T-helper 2 cell treated with Interferon-gamma antibody and Interleukin-4, amounts not matched to agents 5 μg/mL and 100 μg/mL, for 36 hours (primary cell): ENCODE measurements around the gene ANKRD61.
A peak's percentile ranks its signal among the peaks of the same experiment; 100 is the strongest.
"Not testable (repeated sequence)": the region's sequence is repeated elsewhere in the genome, so short reads cannot be mapped to it uniquely, and the experiment has no call there.

ENCODE experiments used
- DNase-seq: peaks from one replicate; pipeline ENCODE4 v3.0.0; 2021; ENCODE audit warnings: low spot score
- H3K27ac Mint-ChIP-seq: one replicate; pipeline ENCODE4 v1.8.0; 2021; ENCODE audit warnings: mild to moderate bottlenecking, mixed read lengths
- H3K27me3 Mint-ChIP-seq: one replicate; pipeline ENCODE4 v1.8.0; 2021; ENCODE audit warnings: low read depth, mixed read lengths
- H3K36me3 Mint-ChIP-seq: one replicate; pipeline ENCODE4 v1.8.0; 2021; ENCODE audit warnings: low read depth, mixed read lengths
- H3K4me1 Mint-ChIP-seq: one replicate; pipeline ENCODE4 v1.8.0; 2021; ENCODE audit warnings: low read depth, mixed read lengths
- H3K4me3 Mint-ChIP-seq: one replicate; pipeline ENCODE4 v1.8.0; 2022; ENCODE audit warnings: mild to moderate bottlenecking, moderate library complexity, mixed read lengths
- H3K9me3 Mint-ChIP-seq: one replicate; pipeline ENCODE4 v1.8.0; 2021; ENCODE audit warnings: mixed read lengths

Gene ANKRD61

DNA sequence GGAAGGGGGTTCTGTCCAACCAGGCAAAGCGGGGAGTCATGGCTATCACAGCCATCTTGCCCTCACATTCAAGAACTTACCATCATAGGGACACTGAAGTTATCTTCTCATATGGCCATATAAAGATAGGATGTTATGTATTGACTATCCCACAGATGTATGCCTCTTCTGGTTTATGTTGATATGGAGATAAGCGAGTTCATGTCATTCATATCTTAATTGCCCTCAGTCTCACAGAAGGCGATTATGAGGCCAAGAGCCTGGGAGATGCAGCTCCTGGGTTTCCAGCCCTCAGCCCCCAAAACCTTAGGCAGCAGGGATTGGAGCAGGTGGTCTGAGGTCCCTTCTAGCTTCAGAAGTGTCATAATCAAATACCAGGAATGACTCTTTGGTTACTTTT lies 8.5 kb upstream of the ANKRD61 start:
- no peak for DNase-seq
- H3K4me1 Mint-ChIP-seq: peaks cover 14% of the 10 kb centered on the region
- H3K36me3 Mint-ChIP-seq: peaks cover 69% of the 10 kb centered on the region
- H3K4me3 Mint-ChIP-seq: no peak overlapping the region
- no peak overlapping the region for H3K27ac Mint-ChIP-seq
- H3K27me3 Mint-ChIP-seq: no peaks in the 10 kb centered on the region
- H3K9me3 Mint-ChIP-seq: no peaks in the 10 kb centered on the region

DNA sequence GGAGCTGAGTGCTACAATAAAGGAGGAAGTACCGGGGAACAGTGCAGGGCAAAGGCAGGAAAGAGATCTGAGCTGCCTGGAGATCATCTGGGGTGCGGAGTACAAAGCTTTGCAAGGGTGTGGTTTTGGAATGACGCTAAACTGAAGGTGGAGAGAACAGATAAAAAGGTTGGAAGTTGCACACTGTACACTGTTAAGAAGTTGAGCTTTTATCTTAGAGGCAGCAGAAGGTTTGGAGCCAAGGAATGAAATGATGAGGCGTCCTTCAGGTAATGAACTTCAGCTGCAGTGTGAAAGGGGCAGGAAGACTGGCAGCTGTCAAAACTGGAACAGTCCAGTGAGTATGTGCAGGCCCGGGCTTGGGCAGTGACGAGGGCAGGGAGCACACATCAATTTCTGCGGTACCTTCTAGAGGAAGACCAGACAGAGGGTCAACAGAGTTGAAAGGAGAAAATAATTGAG lies 7.2 kb upstream of the ANKRD61 start:
- no peak for DNase-seq
- Mint-ChIP-seq H3K27me3 (no peaks in the 10 kb centered on the region), H3K4me3 (no peak overlapping the region), H3K9me3 (no peaks in the 10 kb centered on the region), H3K4me1 (peaks cover 14% of the 10 kb centered on the region), H3K36me3 (peaks cover 76% of the 10 kb centered on the region), H3K27ac (no peak overlapping the region)

DNA sequence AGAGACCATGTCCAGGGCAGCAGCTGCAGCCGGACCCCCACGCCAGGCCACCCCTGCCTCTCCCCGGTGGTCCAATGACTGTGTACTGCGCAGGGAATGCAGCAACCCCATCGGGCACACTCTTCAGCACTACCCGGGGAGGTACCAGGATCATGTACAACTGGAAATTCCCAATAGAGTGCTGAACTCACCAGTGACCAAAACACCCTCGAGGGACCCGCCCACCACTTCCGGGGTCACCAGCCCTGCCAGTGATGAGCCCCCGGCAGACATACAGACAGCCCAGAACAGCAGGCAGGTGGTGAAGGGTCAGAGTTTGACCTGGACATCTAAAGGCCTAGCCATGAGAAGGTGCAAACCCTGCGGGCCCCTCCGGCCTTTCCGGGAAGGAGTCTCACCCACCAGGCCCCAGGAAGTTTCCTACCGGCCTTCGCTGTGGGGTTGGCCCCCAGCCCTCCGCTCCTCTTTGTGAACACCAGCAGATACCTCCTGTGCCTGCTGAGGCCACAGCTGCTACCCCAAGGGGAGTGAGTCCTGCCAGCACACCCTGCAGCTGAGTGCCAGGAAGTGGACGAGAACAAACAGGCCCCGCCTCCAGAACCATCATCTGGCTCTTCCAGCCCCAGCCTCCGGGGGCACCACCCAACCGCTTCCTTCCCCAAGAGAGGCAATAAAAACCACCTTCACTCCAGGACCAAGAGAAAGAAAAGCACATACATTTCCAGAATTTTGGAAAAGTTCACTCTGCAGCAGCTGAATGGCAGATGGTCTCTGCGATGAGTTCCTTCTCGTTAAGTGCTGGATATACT lies 5.0 kb upstream of the ANKRD61 start:
- H3K27ac Mint-ChIP-seq: peak overlapping the region; percentile 88
- peak; percentile 52 for DNase-seq
- H3K4me1 Mint-ChIP-seq: peaks cover 14% of the 10 kb centered on the region
- H3K27me3 Mint-ChIP-seq: no peaks in the 10 kb centered on the region
- peak overlapping the region; percentile 76 for H3K4me3 Mint-ChIP-seq
- H3K36me3 Mint-ChIP-seq: peaks cover 65% of the 10 kb centered on the region
- H3K9me3 Mint-ChIP-seq: no peaks in the 10 kb centered on the region

DNA sequence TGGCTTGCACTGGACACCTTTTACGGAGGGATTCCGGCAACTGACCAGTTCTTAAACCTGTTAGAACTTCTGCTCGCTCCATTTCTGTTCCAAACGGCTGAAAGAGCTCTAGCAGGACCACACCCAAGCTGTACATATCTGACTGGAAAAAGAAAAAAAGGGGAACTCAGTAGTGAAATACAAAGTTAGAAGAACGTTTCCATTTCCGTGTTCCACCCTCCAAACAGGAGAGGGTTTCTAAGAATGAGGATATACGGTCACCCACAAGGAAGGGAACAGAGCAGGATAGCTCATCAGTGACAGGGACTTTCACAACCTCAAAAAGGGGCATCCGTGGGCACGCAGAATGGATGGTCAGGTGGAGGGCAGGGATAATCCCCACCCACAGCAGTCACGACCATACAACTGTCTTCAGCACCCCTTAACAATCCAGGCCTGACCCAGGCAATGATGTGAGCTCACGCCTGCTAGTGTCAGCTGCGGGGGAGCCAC lies 4.3 kb upstream of the ANKRD61 start:
- Mint-ChIP-seq H3K9me3 (no peaks in the 10 kb centered on the region), H3K4me3 (peak overlapping the region; percentile 76), H3K27me3 (no peaks in the 10 kb centered on the region), H3K36me3 (peaks cover 63% of the 10 kb centered on the region), H3K4me1 (peaks cover 14% of the 10 kb centered on the region), H3K27ac (peak overlapping the region; percentile 88)
- DNase-seq: no peak

DNA sequence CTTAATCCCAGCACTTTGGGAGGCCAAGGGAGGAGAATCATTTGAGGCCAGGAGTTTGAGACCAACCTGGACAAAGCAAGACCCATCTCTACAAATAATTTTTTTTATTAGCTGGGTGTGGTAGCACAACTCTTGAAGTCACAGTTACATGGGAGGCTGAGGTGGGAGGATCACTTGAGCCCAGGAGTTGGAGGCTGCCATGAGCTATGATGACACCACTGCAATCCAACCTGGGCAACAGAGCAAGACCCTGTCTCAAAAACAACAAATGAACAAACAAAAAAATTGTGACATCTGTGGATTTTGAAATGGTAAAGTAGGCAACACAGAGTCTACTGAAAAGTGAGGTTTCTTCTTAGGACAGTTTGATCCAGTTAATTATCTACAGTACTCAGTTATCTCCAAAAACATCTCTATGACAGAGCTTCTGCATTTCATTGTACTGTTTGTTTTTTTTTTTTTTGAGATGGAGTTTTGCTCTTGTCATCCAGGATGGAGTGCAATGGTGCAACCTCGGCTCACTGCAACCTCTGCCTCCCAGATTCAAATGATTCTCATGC lies 3.3 kb upstream of the ANKRD61 start:
- DNase-seq: no peak
- peaks cover 57% of the 10 kb centered on the region for H3K36me3 Mint-ChIP-seq
- H3K27ac Mint-ChIP-seq: no peak overlapping the region
- no peaks in the 10 kb centered on the region for H3K9me3 Mint-ChIP-seq
- H3K4me1 Mint-ChIP-seq: peaks cover 14% of the 10 kb centered on the region
- H3K4me3 Mint-ChIP-seq: no peak overlapping the region
- no peaks in the 10 kb centered on the region for H3K27me3 Mint-ChIP-seq

DNA sequence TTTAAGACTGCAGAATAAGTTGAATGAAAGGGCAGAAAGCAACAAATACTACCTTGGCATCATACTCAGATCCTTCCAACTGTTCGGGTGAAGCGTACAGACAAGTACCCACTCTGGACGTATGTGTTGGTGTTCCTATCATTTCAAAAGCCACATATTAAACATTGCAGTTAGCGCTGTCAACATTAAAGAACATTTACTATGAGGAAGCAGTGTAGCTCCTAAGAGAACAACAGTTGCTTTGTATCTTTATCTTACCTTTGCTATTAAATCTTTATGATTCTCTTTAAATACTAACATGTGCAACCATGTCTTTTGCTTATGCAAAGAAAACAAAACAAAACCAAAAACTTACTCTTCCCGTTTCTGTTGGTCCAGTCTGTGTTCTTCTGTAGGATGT lies 2.6 kb upstream of the ANKRD61 start:
- H3K36me3 Mint-ChIP-seq: peaks cover 55% of the 10 kb centered on the region

DNA sequence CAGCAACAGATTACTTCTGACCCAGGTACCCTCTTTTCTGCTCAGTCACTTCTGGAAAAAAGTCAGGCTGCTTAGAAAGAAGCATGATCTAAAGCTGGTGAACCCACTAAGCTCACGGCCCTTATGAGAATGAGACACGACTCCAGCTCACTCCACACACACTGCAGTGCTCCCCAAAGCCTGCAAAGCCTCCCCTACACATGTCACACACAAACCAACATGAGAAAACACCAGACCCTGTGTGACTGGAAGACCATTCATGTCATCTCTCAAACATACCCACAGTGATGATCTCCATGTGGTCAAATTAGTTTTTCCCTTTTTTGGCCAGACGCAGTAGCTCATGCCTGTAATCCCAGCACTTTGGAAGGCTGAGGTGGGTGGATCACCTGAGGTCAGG lies 391 bp downstream of the ANKRD61 start:
- H3K27me3 Mint-ChIP-seq: no peaks in the 10 kb centered on the region
- no peak for DNase-seq
- no peaks in the 10 kb centered on the region for H3K9me3 Mint-ChIP-seq
- H3K4me3 Mint-ChIP-seq: no peak overlapping the region
- H3K27ac Mint-ChIP-seq: peak overlapping the region; percentile 13
- H3K36me3 Mint-ChIP-seq: peaks cover 54% of the 10 kb centered on the region
- peaks cover 8% of the 10 kb centered on the region for H3K4me1 Mint-ChIP-seq

More for the DNA sequence above, 2.6 kb upstream of the ANKRD61 start:
- H3K27ac Mint-ChIP-seq: peak overlapping the region; percentile 35
- DNase-seq: no peak
- H3K9me3 Mint-ChIP-seq: no peaks in the 10 kb centered on the region
- no peak overlapping the region for H3K4me3 Mint-ChIP-seq
- no peaks in the 10 kb centered on the region for H3K27me3 Mint-ChIP-seq
- peaks cover 14% of the 10 kb centered on the region for H3K4me1 Mint-ChIP-seq

GRCh38 chr7:6032167-6032566 lies 991 bp downstream of the ANKRD61 start:
- no peak for DNase-seq
- no peak overlapping the region for H3K4me3 Mint-ChIP-seq
- no peaks in the 10 kb centered on the region for H3K27me3 Mint-ChIP-seq
- H3K27ac Mint-ChIP-seq: no peak overlapping the region
- H3K9me3 Mint-ChIP-seq: no peaks in the 10 kb centered on the region
- peaks cover 2% of the 10 kb centered on the region for H3K4me1 Mint-ChIP-seq
- H3K36me3 Mint-ChIP-seq: peaks cover 53% of the 10 kb centered on the region

DNA sequence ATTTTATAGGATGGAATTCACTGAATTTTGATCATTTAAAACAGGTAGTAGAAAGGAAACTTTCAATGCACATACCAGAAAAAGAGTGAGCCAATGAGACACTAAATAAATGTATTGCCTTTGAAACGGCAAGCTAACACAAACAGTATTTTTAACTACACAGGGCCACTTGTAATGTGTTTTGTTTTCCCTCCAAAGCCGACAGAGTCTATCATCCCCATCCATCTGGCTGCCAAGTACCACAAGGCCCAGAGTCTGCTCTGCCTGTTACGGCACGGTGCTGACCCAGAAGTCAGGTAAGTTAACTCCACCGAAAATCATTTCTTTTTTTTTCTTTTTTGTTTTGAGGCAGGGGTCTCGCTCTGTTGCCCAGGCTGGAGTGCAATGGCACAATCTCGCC lies 1.5 kb downstream of the ANKRD61 start:
- H3K4me3 Mint-ChIP-seq: no peak overlapping the region
- no peaks in the 10 kb centered on the region for H3K27me3 Mint-ChIP-seq
- H3K36me3 Mint-ChIP-seq: peaks cover 50% of the 10 kb centered on the region
- H3K27ac Mint-ChIP-seq: no peak overlapping the region
- no peak for DNase-seq
- no peaks in the 10 kb centered on the region for H3K9me3 Mint-ChIP-seq
- no peaks in the 10 kb centered on the region for H3K4me1 Mint-ChIP-seq

GRCh38 chr7:6035165-6035564 lies 4.0 kb downstream of the ANKRD61 start:
- Mint-ChIP-seq H3K4me1 (no peaks in the 10 kb centered on the region), H3K4me3 (no peak overlapping the region), H3K9me3 (no peaks in the 10 kb centered on the region), H3K27me3 (no peaks in the 10 kb centered on the region), H3K36me3 (peaks cover 45% of the 10 kb centered on the region), H3K27ac (no peak overlapping the region)
- DNase-seq: no peak

- Mint-ChIP-seq H3K27ac (no peak overlapping the region), H3K9me3 (no peaks in the 10 kb centered on the region), H3K36me3 (peaks cover 48% of the 10 kb centered on the region), H3K4me1 (no peaks in the 10 kb centered on the region), H3K4me3 (no peak overlapping the region), H3K27me3 (no peaks in the 10 kb centered on the region)
- DNase-seq: no peak
These were observed 4.5 kb downstream of the ANKRD61 start for GRCh38 chr7:6035686-6036085.

DNA sequence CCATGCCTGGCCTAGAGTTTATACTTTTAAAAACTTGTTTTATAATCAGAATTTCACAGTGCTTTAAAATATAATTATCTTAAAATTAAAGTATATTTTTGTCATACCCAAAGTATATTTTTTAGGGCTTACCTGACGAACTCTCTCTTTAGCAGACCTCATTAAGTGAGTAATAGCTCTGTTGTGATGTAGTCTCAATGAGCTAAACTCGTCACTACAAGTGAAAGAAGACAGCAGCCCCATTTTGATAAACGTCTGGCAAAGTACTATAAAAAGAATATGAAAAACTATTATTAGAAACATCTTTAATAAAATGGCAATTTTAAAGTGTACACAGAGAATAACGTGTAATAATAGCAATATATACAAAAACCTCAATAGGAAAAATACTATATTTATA lies 18.6 kb downstream of the ANKRD61 start:
- no peak overlapping the region for H3K27ac Mint-ChIP-seq
- peaks cover 2% of the 10 kb centered on the region for H3K4me1 Mint-ChIP-seq
- peaks cover 25% of the 10 kb centered on the region for H3K36me3 Mint-ChIP-seq
- no peak for DNase-seq
- no peaks in the 10 kb centered on the region for H3K9me3 Mint-ChIP-seq
- no peak overlapping the region for H3K4me3 Mint-ChIP-seq
- H3K27me3 Mint-ChIP-seq: no peaks in the 10 kb centered on the region

DNA sequence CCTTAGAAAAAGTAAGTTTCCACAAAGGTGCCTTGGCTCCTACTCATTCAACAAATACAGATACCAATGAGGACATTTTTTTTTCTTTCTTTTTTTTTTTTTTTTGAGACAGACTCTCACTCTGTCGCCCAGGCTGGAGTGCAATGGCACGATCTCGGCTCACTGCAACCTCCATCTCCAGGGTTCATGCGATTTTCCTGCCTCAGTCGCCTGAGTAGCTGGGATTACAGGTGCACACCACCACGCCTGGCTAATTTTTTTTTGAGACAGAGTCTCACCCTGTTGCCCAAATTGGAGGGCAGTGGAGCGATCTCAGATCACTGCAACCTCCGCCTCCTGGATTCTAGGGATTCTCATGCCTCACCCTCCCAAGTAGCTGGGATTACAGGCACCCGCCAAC lies 20.0 kb downstream of the ANKRD61 start:
- not testable (repeated sequence) for H3K4me1 Mint-ChIP-seq, H3K4me3 Mint-ChIP-seq, DNase-seq, H3K27me3 Mint-ChIP-seq, H3K27ac Mint-ChIP-seq, H3K9me3 Mint-ChIP-seq
- H3K36me3 Mint-ChIP-seq: peaks cover 25% of the 10 kb centered on the region

DNA sequence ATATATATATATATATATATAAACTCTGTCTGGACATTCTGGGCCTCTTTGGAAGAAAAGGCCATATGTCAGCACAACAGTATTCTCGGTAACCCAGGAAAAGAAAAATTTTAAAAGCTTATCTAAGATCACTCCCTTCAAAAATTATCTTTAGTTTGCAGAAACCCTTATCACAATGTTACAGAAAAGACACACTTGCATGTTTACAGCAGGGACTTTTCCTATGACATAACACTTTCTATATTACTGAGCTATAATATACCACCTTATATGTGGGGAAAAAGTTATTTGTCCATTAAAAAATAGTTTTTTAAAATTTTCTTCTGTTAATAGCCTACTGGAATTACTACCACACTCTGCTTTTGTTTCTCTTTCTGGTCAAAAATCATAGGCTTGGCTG lies 25.4 kb downstream of the ANKRD61 start:
- DNase-seq: no peak
- Mint-ChIP-seq H3K4me3 (no peak overlapping the region), H3K36me3 (peaks cover 15% of the 10 kb centered on the region), H3K9me3 (no peaks in the 10 kb centered on the region), H3K4me1 (peaks cover 13% of the 10 kb centered on the region), H3K27ac (no peak overlapping the region), H3K27me3 (no peaks in the 10 kb centered on the region)
